Retinal pigment epithelial cell (primary cell): Measurements from ENCODE around the gene RHBDL2.

Experiments
- DNase-seq: peaks from one replicate; pipeline ENCODE4 v3.0.0-alpha.2; 2010; ENCODE audit warnings: low read depth
- H3K4me3 ChIP-seq: 2 replicates; pipeline ENCODE4 v1.5.1; 2011; ENCODE audit warnings: mild to moderate bottlenecking, low read length, control low read depth, moderate library complexity
- CTCF ChIP-seq: conservative IDR thresholded peaks from 2 replicates; pipeline ENCODE4 v1.5.1; 2011; ENCODE audit warnings: low read depth, low read length, control low read depth, inconsistent platforms

The RHBDL2 gene

GRCh38 chr1:38942664-38943428 is 1.2 kb upstream of the RHBDL2 start:
- TF ChIP-seq CTCF: no peak
- no peak overlapping the region for H3K4me3 ChIP-seq
- DNase-seq: no peak

- no peak for TF ChIP-seq CTCF
- H3K4me3 ChIP-seq: no peak overlapping the region
- DNase-seq: no peak
Measured at GRCh38 chr1:38941093-38941492, 537 bp downstream of the RHBDL2 start.

- TF ChIP-seq CTCF: no peak
- DNase-seq: no peak
- H3K4me3 ChIP-seq: no peak overlapping the region
Measured at GRCh38 chr1:38940339-38941047, 1.1 kb downstream of the RHBDL2 start.

- no peak overlapping the region for H3K4me3 ChIP-seq
- DNase-seq: no peak
- TF ChIP-seq CTCF: no peak
Measured at GRCh38 chr1:38938722-38939260, 2.8 kb downstream of the RHBDL2 start.

- TF ChIP-seq CTCF: no peak
- H3K4me3 ChIP-seq: no peak overlapping the region
- no peak for DNase-seq
Measured at GRCh38 chr1:38932571-38932970, 9.1 kb downstream of the RHBDL2 start.

- H3K4me3 ChIP-seq: no peak overlapping the region
- DNase-seq: peak; percentile 90
- TF ChIP-seq CTCF: no peak
Measured at GRCh38 chr1:38929476-38929875, 12.2 kb downstream of the RHBDL2 start.

GRCh38 chr1:38929054-38929453 is 12.6 kb downstream of the RHBDL2 start:
- no peak for TF ChIP-seq CTCF
- no peak for DNase-seq
- H3K4me3 ChIP-seq: no peak overlapping the region
